GM19239 (cell line): Measurements from ENCODE around the gene ZNF438.
"Not testable (repeated sequence)": the region's sequence is repeated elsewhere in the genome, so short reads cannot be mapped to it uniquely, and the experiment has no call there.

Experiments used
- DNase-seq: peaks from one replicate; pipeline ENCODE4 v3.0.0; 2011; ENCODE audit warnings: low spot score; ENCODE audit not compliant: insufficient read length
- FAIRE-seq: peaks from 2 replicates; lab custom pipeline; 2011; peaks lifted over from hg19 to GRCh38; lab: Jason Lieb, UNC

The ZNF438 gene

DNA sequence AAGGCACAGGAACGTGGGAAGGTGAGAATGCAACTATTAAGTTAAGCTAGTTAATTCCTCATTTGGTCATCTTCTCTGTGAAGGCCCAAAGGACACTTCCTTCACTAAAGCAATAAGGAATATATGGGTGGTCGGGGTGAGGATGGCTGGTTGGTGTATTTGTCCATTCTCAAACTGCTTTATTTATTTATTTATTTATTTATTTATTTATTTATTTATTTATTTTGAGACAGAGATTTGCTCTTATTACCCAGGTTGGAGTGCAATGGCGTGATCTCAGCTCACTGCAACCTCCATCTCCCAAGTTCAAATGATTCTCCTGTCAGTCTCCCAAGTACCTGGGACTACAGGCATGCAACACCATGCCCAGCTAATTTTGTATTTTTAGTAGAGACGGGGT, 236.6 kb downstream of the ZNF438 start:
- not testable (repeated sequence) for FAIRE-seq

More for the DNA sequence above, 236.6 kb downstream of the ZNF438 start:
- DNase-seq, result not testable (repeated sequence)
